IPS DF 19.7 (cell line): ENCODE measurements around the gene TTLL9.

Experiments used
- DNase-seq: peaks from one replicate; pipeline ENCODE4 v3.0.0-alpha.2; 2013; ENCODE audit warnings: low read depth, low spot score

Gene TTLL9

GRCh38 chr20:31879143-31879987, 8.9 kb downstream of the TTLL9 start:
- DNase-seq, result peak; percentile 91

DNA sequence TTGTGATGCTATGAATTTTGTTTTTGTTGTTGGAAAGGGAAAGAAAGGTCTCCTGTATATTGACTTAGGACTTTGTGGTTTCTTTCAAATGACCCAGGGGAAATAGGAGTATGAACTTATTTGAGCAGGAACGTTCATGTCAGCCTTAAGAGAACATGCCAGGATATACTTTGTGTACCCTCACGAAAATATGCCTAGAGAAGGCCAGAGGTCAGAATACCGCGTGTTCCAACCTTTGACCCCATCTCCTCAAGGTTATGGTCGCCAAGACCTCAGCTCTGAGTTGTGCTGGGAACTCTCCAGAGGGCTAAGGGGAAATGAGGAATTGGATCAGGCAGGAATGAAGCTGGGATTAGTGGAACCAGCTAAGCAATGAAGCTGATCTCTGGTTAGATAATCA, 11.5 kb downstream of the TTLL9 start:
- no peak for DNase-seq

DNA sequence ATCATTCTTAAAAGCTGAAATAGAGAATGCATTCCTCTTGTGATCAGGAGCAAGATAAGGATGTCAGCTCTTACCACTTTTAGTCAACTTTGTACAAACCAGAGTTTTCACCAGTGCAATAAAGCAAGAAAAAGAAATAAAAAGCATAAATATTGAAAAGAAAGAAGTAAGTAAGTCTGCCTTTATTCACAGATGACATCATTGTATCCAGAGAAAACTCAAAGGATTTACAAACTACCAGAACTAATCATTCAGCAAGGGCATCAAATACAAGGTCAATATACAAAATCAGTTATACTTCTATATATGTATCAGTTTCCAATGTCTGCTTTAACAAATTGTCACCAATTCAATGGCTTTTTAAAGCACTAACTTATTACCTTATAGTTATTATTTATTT, 13.4 kb downstream of the TTLL9 start:
- DNase-seq, result no peak

GRCh38 chr20:31890646-31891045, 20.2 kb downstream of the TTLL9 start:
- DNase-seq, result no peak

- no peak for DNase-seq
Measured at GRCh38 chr20:31894980-31895675, 24.7 kb downstream of the TTLL9 start.

GRCh38 chr20:31896049-31896448, 25.6 kb downstream of the TTLL9 start:
- DNase-seq, result no peak

DNA sequence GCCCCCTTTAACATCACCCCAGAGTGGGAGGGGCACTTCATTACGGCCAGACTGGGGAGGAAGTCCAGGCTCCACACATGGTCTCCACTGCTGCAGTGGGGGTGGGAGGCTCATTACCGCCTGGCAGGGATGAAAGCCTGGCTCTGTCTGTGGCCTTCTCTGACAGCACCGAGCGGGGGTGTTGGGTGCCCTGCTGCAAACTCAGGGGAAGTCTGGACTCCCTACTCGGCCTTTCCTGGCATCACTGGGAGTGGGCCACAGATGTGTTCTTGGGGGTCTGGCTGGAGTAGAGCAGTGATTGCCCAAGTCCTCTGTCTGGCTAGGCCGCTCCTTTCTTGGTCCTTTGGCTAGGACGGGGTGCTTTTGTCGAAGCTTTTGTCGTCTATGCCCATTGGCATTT, 27.1 kb downstream of the TTLL9 start:
- DNase-seq, result no peak

- DNase-seq, result no peak
Measured at GRCh38 chr20:31901615-31902014, 31.2 kb downstream of the TTLL9 start.

- no peak for DNase-seq
Measured at GRCh38 chr20:31903627-31904386, 33.4 kb downstream of the TTLL9 start.

- DNase-seq, result peak; percentile 50
Measured at GRCh38 chr20:31906001-31906400, 35.6 kb downstream of the TTLL9 start.

GRCh38 chr20:31907046-31907445, 36.6 kb downstream of the TTLL9 start:
- no peak for DNase-seq

DNA sequence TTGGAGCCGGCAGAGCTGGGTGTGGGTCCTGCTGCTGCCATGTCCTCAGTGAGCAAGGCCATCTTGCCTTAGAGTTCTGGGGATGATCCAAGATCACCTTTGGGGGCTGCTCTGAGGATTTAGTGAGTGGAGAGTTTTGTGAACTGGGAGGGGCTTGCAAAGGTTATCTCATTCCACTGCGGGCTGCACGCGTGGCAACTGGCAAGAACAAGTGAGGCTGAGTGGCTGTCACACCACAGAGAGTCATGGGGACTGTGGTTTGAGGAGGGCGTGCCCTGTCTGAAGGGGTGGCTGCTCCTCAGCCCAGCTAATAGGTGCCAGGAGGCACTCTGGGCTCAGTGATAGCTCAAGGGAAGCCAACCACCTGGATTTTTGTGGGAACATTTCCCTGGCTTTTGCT, 37.6 kb downstream of the TTLL9 start:
- no peak for DNase-seq

GRCh38 chr20:31908424-31908823, 38.0 kb downstream of the TTLL9 start:
- no peak for DNase-seq

DNA sequence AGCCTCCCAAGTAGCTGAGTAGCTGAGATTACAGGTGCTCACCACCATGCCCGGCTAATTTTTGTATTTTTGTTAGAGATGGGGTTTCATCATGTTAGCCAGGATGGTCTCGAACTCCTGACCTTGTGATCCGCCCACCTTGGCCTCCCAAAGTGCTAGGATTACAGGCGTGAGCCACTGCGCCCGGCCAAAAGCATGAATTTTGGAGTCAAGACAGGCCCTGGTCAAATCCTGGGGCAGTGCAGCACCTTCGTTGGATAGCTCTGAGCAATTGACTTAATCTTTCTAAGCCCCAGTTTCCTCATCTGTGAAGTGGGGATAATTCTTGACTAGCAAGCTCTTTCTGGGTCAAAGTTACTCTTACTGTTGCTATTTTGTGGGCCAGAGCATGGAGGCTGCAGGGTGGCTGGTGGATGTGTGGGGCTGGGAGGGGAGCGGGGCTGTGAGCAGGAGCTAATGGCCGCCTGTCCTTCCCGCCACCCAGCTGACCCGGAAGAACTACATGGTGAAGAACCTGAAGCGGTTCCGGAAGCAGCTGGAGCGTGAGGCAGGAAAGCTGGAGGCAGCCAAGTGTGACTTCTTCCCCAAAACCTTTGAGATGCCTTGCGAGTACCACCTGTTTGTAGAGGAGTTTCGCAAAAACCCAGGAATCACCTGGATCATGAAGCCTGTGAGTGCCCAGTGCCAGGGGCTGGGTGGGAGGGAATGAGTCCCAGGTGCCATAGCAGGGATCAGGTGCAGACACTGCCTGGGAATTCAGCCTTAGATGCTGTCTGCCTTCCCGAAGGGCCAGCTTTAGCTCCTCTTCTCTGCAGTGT, 39.0 kb downstream of the TTLL9 start:
- DNase-seq, result no peak

GRCh38 chr20:31910071-31910803, 39.8 kb downstream of the TTLL9 start:
- no peak for DNase-seq

DNA sequence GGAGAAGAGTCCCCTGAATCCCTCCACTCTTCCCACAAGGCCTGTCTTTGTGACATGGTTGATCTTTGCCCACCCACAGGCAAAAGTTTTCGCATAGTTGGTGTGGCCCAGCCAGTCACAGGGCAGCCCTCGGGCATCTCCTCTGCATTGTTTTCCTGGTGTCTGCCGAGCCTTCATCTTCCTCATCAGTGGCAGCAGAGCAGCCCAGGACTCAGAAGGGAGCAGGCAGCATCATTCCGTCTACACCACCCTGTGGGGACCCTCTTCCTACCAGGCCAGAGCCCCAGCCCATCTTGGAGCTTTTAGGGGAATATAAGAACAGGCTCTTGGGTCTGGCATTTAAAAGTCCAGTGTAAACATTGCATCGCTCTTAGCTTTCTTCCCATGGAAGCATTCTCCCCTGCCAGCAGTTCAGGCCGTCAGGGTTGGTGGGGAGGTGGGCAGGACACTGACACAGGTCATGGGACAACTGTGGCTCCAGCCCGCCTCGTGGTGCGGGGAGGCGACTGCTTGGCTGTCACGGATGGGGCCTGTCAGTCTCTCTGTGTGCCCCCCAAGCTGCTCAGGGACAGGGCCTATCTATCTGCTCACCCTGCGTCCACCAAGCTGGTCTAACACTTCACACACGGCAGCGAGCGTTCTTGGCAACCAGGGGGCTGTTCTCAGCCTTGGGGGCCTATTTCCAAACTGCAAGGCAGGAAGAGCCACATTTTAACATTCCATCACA, 43.2 kb downstream of the TTLL9 start:
- DNase-seq, result no peak

DNA sequence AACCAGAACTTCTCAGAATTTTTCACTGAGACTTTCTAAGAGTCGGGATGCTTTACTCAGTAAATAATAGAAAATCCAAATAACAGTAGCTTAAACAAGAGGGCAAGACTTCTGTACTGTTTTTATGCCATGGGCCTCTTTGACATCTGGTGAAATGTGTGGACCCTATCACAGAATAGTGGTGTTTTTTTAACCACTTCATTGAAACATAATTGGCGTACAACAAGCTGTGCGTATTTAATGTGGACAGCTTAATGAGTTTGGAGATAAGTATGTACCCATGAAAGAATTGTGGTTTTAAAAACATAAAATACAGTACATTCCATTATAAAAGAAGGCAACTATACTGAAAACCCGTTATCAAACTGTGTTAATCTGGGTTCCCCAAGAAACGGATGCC, 43.7 kb downstream of the TTLL9 start:
- no peak for DNase-seq

DNA sequence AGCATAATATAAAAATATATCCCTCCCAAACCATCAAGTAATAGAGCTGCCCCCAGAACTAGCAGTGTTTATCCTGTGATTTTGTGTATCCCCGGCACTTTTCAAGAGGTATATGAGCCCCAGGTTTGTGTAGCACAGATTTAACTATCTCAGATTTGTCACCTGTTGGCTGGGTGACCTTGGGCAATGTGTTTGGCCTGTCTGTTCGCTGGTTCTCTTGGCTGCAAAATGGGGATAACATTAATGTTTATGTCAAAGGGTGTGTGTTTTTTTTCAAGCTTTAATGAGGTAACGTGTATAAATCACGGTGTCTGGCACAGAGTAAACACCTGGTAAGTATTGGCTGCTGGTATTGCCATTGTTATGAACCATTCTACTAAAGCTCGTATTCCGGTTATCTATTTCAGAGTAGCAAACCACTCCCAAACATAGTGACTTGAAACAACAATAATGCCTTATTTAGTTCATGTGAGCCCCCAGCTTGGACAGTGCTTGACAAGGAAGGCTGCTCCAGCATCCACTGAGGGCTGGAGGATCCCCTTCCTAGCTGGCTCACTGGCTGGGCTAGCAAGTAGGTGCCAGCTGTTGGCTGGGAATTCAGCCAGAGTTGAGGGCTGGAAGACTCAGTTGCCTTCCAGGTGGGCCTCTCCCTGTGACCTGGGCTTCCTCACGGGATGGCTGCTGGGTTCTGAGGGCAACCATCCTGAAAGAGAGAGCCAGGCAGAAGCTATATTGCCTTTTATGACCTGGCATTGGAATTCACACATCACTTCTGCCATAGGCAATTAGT, 45.3 kb downstream of the TTLL9 start:
- no peak for DNase-seq

GRCh38 chr20:31916708-31917107, 46.3 kb downstream of the TTLL9 start:
- DNase-seq, result no peak
